H1 (cell line): ENCODE results near the gene SNX13.

Source experiments
- CTCF ChIP-seq, 3 experiments: IDR thresholded peaks; 1 replicate in 2 of 3; 2 replicates in 1 of 3; pipeline versions ENCODE4 v1.5.1 to v1.6.1; 2011; ENCODE audit warnings: low read length in 3 of 3, mild to moderate bottlenecking in 3 of 3, inconsistent platforms in 2 of 3, low read depth in 1 of 3, moderate library complexity in 1 of 3; ENCODE audit not compliant: insufficient read depth in 1 of 3; ENCODE audit errors: control extremely low read depth in 1 of 3
- POLR2AphosphoS5 ChIP-seq: IDR thresholded peaks from 2 replicates; pipeline ENCODE4 v1.6.1; 2011; ENCODE audit warnings: low read depth, low read length
- TF ChIP-seq, protein P1 (sequence below): IDR thresholded peaks from 2 replicates; pipeline ENCODE4 v1.6.1; 2012; ENCODE audit warnings: inconsistent platforms

GRCh38 chr7:17870406-17870805 lies 69.9 kb downstream of the SNX13 start:
- no peak for TF ChIP-seq CTCF (IDR thresholded peaks at IDR 0.05; ENCODE audit: control extremely low read depth in 1 of 3, insufficient read depth in 1 of 3, low read depth in 1 of 3, low read length in 3 of 3)
- TF ChIP-seq POLR2AphosphoS5, result no peak
- TF ChIP-seq, protein P1, sequence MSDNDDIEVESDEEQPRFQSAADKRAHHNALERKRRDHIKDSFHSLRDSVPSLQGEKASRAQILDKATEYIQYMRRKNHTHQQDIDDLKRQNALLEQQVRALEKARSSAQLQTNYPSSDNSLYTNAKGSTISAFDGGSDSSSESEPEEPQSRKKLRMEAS, result no peak
